K562 (cell line): Measurements from ENCODE around the gene PLEKHA1. TPM values are rescaled to one million over a fixed set of nuclear protein-coding genes. Genes with fewer than 3 reads are reported as not detected.

Source experiments
- ATAC-seq: fragments of 200-7000 bp; cut with Tn5 transposase; 3 replicates; pipeline ENCODE4 v1.9.1; 2020; ENCODE audit warnings: moderate library complexity
- BruUV-seq: library from RNA; stranded (reverse); fragments of 400-500 nt; replicated peaks from 2 replicates; lab custom pipeline; 2021; lab: Mats Ljungman, UMichigan
- CTCF ChIA-PET: fragments of 300-600 bp; formaldehyde crosslinking; extraction: SDS; loops from one replicate; lab custom pipeline; 2021; ENCODE audit warnings: low intra/inter-chr PET ratio; lab: Yijun Ruan, JAX
- POLR2A ChIA-PET: fragments of 300-600, 350-650 bp; sonication (Branson Sonifier 250); formaldehyde crosslinking; extraction: SDS; loops from one replicate; lab custom pipeline; 2021; ENCODE audit warnings: antibody characterized with exemption, inconsistent platforms; lab: Yijun Ruan, JAX
- DNase-seq, 4 experiments: peaks; one replicate each; pipeline versions ENCODE4 v3.0.0 to v3.0.0-alpha.2; 2011 to 2018; ENCODE audit warnings: low spot score in 3 of 4, mixed read lengths in 3 of 4; ENCODE audit errors: extremely low read depth in 1 of 4
- FAIRE-seq: peaks from 2 replicates; lab custom pipeline; 2011; peaks lifted over from hg19 to GRCh38; lab: Jason Lieb, UNC
- H2AFZ ChIP-seq: 2 replicates; pipeline ENCODE4 v1.6.0; 2011; ENCODE audit warnings: low read depth, low read length, control low read depth, inconsistent platforms
- H3K27ac ChIP-seq: fragments of 200-600 bp; 3 replicates; pipeline ENCODE4 v1.8.0; 2011; ENCODE audit warnings: low read depth, mild to moderate bottlenecking, control low read depth, inconsistent platforms, low read length, moderate library complexity, mixed read lengths; ENCODE audit errors: extremely low read depth
- H3K27me3 ChIP-seq, 2 experiments: fragments of 300-600 bp in 1 of 2; 2 replicates in 1 of 2; 3 replicates in 1 of 2; pipeline versions ENCODE4 v1.6.0 to v1.8.0; 2011; ENCODE audit warnings: inconsistent platforms in 2 of 2, low read length in 2 of 2, mild to moderate bottlenecking in 1 of 2, mixed read lengths in 1 of 2, moderate library complexity in 1 of 2; ENCODE audit not compliant: control insufficient read depth in 2 of 2, insufficient read depth in 2 of 2
- H3K36me3 ChIP-seq: fragments of 300-600 bp; 3 replicates; pipeline ENCODE4 v1.8.0; 2011; ENCODE audit warnings: mild to moderate bottlenecking, low read length, inconsistent platforms; ENCODE audit not compliant: control insufficient read depth, insufficient read depth
- H3K4me1 ChIP-seq, 2 experiments: fragments of 200-600 bp in 1 of 2; replicated peaks in 1 of 2; 2 replicates in 1 of 2; 3 replicates in 1 of 2; pipeline versions ENCODE4 v1.5.1 to v1.8.0; 2011; ENCODE audit warnings: inconsistent platforms in 2 of 2, low read length in 2 of 2, mild to moderate bottlenecking in 1 of 2, mixed read lengths in 1 of 2, moderate library complexity in 1 of 2; ENCODE audit not compliant: control insufficient read depth in 2 of 2, insufficient read depth in 2 of 2
- H3K4me2 ChIP-seq: 2 replicates; pipeline ENCODE4 v1.6.1; 2011; ENCODE audit warnings: low read length, control low read depth, inconsistent platforms, mixed read lengths; ENCODE audit not compliant: insufficient read depth
- H3K4me3 ChIP-seq: fragments of 200-600 bp; sonication (generic), shearing (Covaris generic); 2 replicates; pipeline ENCODE4 v1.5.1; 2016; ENCODE audit warnings: control low read depth, inconsistent platforms
- H3K79me2 ChIP-seq: fragments of 200-600 bp; 3 replicates; pipeline ENCODE4 v1.8.0; 2011; ENCODE audit warnings: low read length, inconsistent platforms; ENCODE audit not compliant: control insufficient read depth, insufficient read depth
- H3K9ac ChIP-seq, 2 experiments: 2 replicates each; pipeline versions ENCODE4 v1.6.0 to v1.6.1; 2011; ENCODE audit warnings: low read depth in 2 of 2, low read length in 2 of 2, control low read depth in 1 of 2, inconsistent platforms in 1 of 2, mild to moderate bottlenecking in 1 of 2, mixed read lengths in 1 of 2; ENCODE audit not compliant: insufficient read depth in 1 of 2
- H3K9me1 ChIP-seq: one replicate; pipeline ENCODE4 v1.6.0; 2011; ENCODE audit warnings: inconsistent platforms, mild to moderate bottlenecking, low read length, moderate library complexity; ENCODE audit not compliant: control insufficient read depth, insufficient read depth
- H3K9me3 ChIP-seq: replicated peaks from 2 replicates; pipeline ENCODE4 v1.5.1; 2011; ENCODE audit warnings: low read depth, low read length, inconsistent platforms; ENCODE audit not compliant: control insufficient read depth, insufficient read depth
- H4K20me1 ChIP-seq: replicated peaks from 2 replicates; pipeline ENCODE4 v1.6.1; 2011; ENCODE audit warnings: low read length, inconsistent platforms, mixed read lengths; ENCODE audit not compliant: control insufficient read depth, insufficient read depth
- ATF3 ChIP-seq, 2 experiments: fragments of 450-650 bp in 1 of 2; sonication (generic) in 1 of 2; formaldehyde crosslinking in 1 of 2; IDR thresholded peaks in 1 of 2; conservative IDR thresholded peaks in 1 of 2; 2 replicates each; pipeline versions ENCODE4 v1.6.1 to v1.8.1; 2016 to 2023; ENCODE audit warnings: mild to moderate bottlenecking in 2 of 2, moderate library complexity in 2 of 2, inconsistent platforms in 1 of 2, missing genetic modification reagents in 1 of 2
- HINFP ChIP-seq: fragments of 450-650 bp; conservative IDR thresholded peaks from 2 replicates; pipeline ENCODE4 v1.6.1; 2016; ENCODE audit warnings: missing genetic modification characterization, low read depth, mild to moderate bottlenecking, control low read depth, missing compliant biosample characterization
- IRF2 ChIP-seq: sonication (generic); formaldehyde crosslinking; IDR thresholded peaks from 2 replicates; pipeline ENCODE4 v1.8.1; 2022; ENCODE audit warnings: mild to moderate bottlenecking, missing genetic modification reagents
- IRF9 ChIP-seq: fragments of 450-650 bp; IDR thresholded peaks from 2 replicates; pipeline ENCODE4 v1.6.1; 2016; ENCODE audit warnings: missing biosample characterization, missing genetic modification characterization
- MAFF ChIP-seq: IDR thresholded peaks from 2 replicates; pipeline ENCODE4 v1.6.1; 2012; ENCODE audit warnings: low read length, improper control_type of control experiment
- NFIX ChIP-seq: fragments of 250-450 bp; sonication (Bioruptor Pico); IDR thresholded peaks from 2 replicates; pipeline ENCODE4 v1.4.0; 2020; ENCODE audit warnings: low read depth, mild to moderate bottlenecking, moderate library complexity
- PML ChIP-seq: IDR thresholded peaks from 2 replicates; pipeline ENCODE4 v1.6.1; 2012; ENCODE audit warnings: low read length, inconsistent platforms
- POLR2G ChIP-seq: fragments of 200-400 bp; formaldehyde crosslinking; IDR thresholded peaks from 2 replicates; pipeline ENCODE4 v1.6.1; 2017; ENCODE audit warnings: low read depth, mild to moderate bottlenecking, antibody characterized with exemption, low read length, moderate library complexity
- SNAPC5 ChIP-seq: fragments of 250-450 bp; sonication (Bioruptor Pico); IDR thresholded peaks from 2 replicates; pipeline ENCODE4 v1.8.0; 2021; ENCODE audit warnings: moderate library complexity, mild to moderate bottlenecking, inconsistent platforms
- TFE3 ChIP-seq: fragments of 450-650 bp; formaldehyde crosslinking; IDR thresholded peaks from 2 replicates; pipeline ENCODE4 v1.4.0; 2020; ENCODE audit warnings: mild to moderate bottlenecking, mixed read lengths
- TOE1 ChIP-seq, 2 experiments: fragments of 450-650 bp in 1 of 2; sonication (generic) in 1 of 2; formaldehyde crosslinking in 1 of 2; IDR thresholded peaks; 2 replicates each; pipeline versions ENCODE4 v1.7.1 to v1.8.0; 2016 to 2022; ENCODE audit warnings: borderline replicate concordance in 2 of 2, mild to moderate bottlenecking in 2 of 2, antibody characterized with exemption in 1 of 2, inconsistent platforms in 1 of 2, low read depth in 1 of 2, missing genetic modification reagents in 1 of 2, moderate library complexity in 1 of 2
- ZEB2 ChIP-seq: fragments of 450-650 bp; IDR thresholded peaks from 2 replicates; pipeline ENCODE4 v1.6.1; 2016
- ZFP30 ChIP-seq: fragments of 250-450 bp; sonication (Bioruptor Pico); IDR thresholded peaks from 2 replicates; pipeline ENCODE4 v1.8.0; 2022; ENCODE audit warnings: moderate library complexity, mild to moderate bottlenecking, inconsistent platforms, borderline replicate concordance
- ZNF174 ChIP-seq: fragments of 250-450 bp; sonication (Bioruptor Pico); IDR thresholded peaks from 2 replicates; pipeline ENCODE4 v1.4.0; 2020; ENCODE audit warnings: mild to moderate bottlenecking
- ZNF24 ChIP-seq: fragments of 450-650 bp; IDR thresholded peaks from 2 replicates; pipeline ENCODE4 v1.6.1; 2016
- ZNF584 ChIP-seq: fragments of 200-800 bp; sonication (Bioruptor generic); IDR thresholded peaks from 2 replicates; pipeline ENCODE4 v1.6.1; 2016; ENCODE audit warnings: low read depth, mild to moderate bottlenecking, missing genetic modification characterization, missing compliant biosample characterization
- WGBS: fragments of 100-300 bp; shearing (Covaris generic); methylation state at CpG from one replicate; pipeline ENCODE4 v1.1.6; 2016; ENCODE audit warnings: low coverage, mixed read lengths; ENCODE audit not compliant: insufficient coverage; ENCODE audit errors: missing lambda C conversion rate; 5-methylcytosine and 5-hydroxymethylcytosine counted together
- in situ Hi-C: fragments of 300-500 bp; cut with MboI; formaldehyde crosslinking; loops from 4 replicates; pipeline ENCODE4 v1.15.0; 2018; ENCODE audit warnings: inconsistent platforms, mixed read lengths
- intact Hi-C: fragments of 100-400 bp; cut with micrococcal nuclease; formaldehyde crosslinking; loops from 2 replicates; pipeline ENCODE4 v1.14.2; 2022
- polyA plus RNA-seq, 8 experiments: library from polyadenylated mRNA; depleted of rRNA in 4 of 8; stranded (reverse) in 5 of 8; unstranded in 3 of 8; fragments of >200 nt; fragmentation: Nextera tagmentation in 2 of 8; fragmentation: Illumina TruSeq in 1 of 8; extraction: Ambion mirVana in 2 of 8; extraction: Trizol in 1 of 8; gene quantifications; 2 replicates each; pipeline versions ENCODE4 v1.2.1 to v1.2.3, GENCODE V29; 2011 to 2014; ENCODE audit warnings: inconsistent platforms in 1 of 8, missing spikeins in 1 of 8
- total RNA-seq, 7 experiments: library from RNA; depleted of rRNA in 6 of 7; stranded (reverse); fragments of >200 nt in 6 of 7; fragmentation: Illumina TruSeq in 2 of 7; extraction: Trizol in 2 of 7; gene quantifications; 2 replicates each; pipeline versions ENCODE4 v1.2.1 to v1.2.3, GENCODE V29; 2011 to 2021; ENCODE audit warnings: low replicate concordance in 1 of 7

PLEKHA1 gene
- total and polyA plus RNA-seq, 9 of the 15 experiments (the other 6 are each of a cell fraction or from before 2014, with no cell fraction given): 0.05 to 4.7 (median 1.0) TPM

GRCh38 chr10:122331100-122331499, 43.4 kb upstream of the PLEKHA1 start:
- in situ Hi-C loops (no loop called here), intact Hi-C loops (no loop called here)
- ATAC-seq: no peak
- 0% methylated on average over 3 of the region's 7 CpGs for WGBS
- DNase-seq: no peak
- H3K9me3 ChIP-seq: no peaks in the 10 kb centered on the region
- no peak overlapping the region for H3K9ac ChIP-seq
- CTCF ChIA-PET: no interaction called here
- POLR2A ChIA-PET: no interaction called here
- no peak overlapping the region for H3K27ac ChIP-seq
- no peaks in the 10 kb centered on the region for H3K36me3 ChIP-seq
- H4K20me1 ChIP-seq: no peaks in the 10 kb centered on the region
- no peaks in the 10 kb centered on the region for H3K9me1 ChIP-seq
- no peaks in the 10 kb centered on the region for H3K4me1 ChIP-seq
- no TSS peak for BruUV-seq
- no peaks in the 10 kb centered on the region for H3K79me2 ChIP-seq
- FAIRE-seq: no peak
- no peak overlapping the region for H2AFZ ChIP-seq
- no peak for TF ChIP-seq MAFF
- no peak for TF ChIP-seq ZEB2
- no peak for TF ChIP-seq TOE1 (IDR thresholded peaks at IDR 0.05; ENCODE audit: borderline replicate concordance)
- no peak for TF ChIP-seq TOE1 (CRISPR knock-in tag; IDR thresholded peaks at IDR 0.05; ENCODE audit: borderline replicate concordance, low read depth)
- TF ChIP-seq ZFP30 (CRISPR knock-in tag): no peak
- no peak for TF ChIP-seq ZNF174
- no peak for TF ChIP-seq ATF3 (IDR thresholded peaks at IDR 0.05)
- TF ChIP-seq ATF3 (CRISPR knock-in tag; conservative IDR thresholded peaks at IDR 0.05): no peak
- TF ChIP-seq ZNF24: no peak
- TF ChIP-seq IRF2 (CRISPR knock-in tag): no peak
- TF ChIP-seq HINFP (tag): no peak
- TF ChIP-seq IRF9: no peak
- no peak for TF ChIP-seq ZNF584
- TF ChIP-seq TFE3: no peak
- TF ChIP-seq SNAPC5 (CRISPR knock-in tag): no peak
- no peak for TF ChIP-seq POLR2G
- no peak for TF ChIP-seq NFIX
- no peak for TF ChIP-seq PML
- TF ChIP-seq, all 486 proteins: peak for 0
- Histone ChIP-seq H3K4me3 (no peak overlapping the region), H3K27me3 (peaks cover 0 to 15% of the 10 kb centered on the region in 2 experiments; a peak in 2 of 5 replicates), H3K4me2 (no peak overlapping the region)
